Smooth muscle cell of the brain vasculature (primary cell): ENCODE data around the gene TAGLN.

Experiments used
- DNase-seq: peaks from one replicate; pipeline ENCODE4 v3.0.0-alpha.2; 2012; ENCODE audit warnings: low read depth, low spot score

Gene TAGLN

DNA sequence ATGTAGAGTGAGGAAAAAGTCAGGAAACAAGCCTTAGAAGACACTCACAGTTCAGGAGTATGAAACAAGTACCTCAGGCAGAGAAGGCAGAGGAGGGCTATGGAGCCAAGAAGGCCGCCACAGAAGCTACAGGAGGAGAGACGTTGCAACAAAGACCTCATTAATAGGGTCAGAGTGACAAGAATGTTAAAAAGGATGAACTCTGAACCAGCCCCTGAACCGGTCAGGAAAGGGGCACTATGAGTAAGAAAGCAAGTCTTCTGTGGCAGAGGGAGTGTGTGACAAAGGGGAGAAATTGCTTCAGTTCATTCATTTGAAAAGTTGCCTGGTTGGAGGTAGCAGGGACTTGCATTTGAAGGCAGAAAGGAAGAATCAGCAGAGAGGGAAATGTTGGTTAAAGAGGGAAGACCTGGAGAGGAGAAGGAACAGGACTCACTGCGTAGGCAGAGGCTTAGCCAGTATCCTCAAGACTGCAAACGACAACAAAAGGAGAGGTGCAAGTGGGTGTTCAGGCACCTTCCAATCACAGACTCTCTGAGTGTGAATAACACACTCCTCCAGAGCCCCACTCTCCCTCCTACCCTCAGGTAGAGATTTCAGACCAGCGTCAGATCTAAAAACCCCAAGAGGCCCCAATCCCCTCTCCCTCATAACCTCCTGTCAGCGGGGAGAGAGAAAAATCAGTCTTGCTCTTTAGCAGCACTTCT, 15.4 kb downstream of the TAGLN start:
- no peak for DNase-seq

- no peak for DNase-seq
These were observed 18.2 kb downstream of the TAGLN start for GRCh38 chr11:117217141-117218084.

DNA sequence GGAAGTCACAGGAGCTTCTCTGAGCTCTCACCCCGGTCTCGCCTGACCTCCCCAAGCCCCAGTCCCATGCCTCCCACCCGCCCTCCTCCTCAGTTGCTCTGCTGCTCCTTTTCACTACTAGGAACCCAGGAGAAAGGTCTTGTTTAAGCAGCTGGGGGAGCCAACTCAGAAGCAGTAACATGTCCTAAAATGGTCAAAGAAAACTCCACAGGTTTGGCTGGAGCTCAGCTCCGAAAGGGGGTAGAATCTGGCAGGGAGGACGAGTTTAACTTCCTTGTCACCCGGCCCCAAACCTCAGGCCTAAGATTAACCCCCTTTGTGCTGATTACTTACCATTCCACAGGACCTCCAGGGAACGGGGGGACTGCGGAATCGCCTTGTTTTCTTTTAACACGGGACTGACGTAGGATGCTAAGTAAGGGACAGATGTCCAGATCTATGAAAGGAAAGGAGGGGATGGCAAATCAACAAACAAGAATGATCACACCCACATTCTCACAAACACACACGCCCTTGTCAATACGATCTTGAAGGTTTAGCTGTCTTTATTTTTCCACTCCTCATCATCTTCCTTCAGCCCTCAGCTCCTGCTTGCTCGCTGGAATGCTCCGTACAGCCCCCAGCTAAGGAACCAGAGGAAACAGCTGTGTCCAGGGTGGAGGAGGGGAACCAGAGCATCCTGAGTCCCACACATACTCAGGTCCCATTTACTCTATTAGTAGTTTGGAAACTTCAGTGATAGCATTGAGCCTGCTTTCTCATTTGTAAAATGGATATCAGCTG, 19.2 kb downstream of the TAGLN start:
- no peak for DNase-seq

GRCh38 chr11:117219001-117219400, 19.8 kb downstream of the TAGLN start:
- no peak for DNase-seq

DNA sequence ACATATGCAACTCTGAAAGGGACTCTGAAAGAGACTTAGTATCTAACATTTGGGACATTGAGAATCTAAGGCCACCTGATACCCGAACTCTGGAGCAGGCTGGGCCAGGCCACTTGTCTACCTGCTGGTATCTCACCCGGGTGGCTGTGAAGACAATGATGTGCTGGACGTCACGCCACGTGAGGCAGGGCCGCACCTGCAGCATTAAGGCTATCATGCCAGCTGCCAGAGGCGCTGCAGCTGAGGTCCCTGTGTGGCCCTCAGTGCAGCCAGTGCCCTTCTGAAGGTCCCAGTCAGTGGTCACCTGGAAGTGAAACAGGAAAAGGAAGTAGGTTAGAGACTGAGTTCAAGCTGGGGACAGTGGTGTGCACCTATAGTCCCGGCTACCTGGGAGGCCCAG, 20.3 kb downstream of the TAGLN start:
- DNase-seq = no peak

DNA sequence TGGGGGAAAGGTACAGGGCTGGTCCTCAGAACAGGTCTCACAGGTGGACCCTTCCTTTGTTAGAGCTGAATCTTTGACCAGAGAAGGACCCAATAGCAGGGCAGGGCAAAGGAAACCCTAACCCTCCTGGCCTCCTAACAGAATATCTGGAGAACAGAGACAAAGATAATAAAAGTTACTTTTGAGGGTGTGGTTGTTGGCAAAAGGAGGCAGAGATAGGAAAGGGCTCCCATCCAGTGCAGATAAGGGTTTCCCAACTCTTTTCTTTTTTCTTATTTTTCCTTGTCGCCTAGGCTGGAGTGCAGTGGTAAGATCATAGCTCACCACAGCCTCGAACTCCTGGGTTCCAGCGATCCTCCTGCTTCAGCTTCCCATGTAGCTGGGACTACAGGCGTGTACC, 20.8 kb downstream of the TAGLN start:
- no peak for DNase-seq

DNA sequence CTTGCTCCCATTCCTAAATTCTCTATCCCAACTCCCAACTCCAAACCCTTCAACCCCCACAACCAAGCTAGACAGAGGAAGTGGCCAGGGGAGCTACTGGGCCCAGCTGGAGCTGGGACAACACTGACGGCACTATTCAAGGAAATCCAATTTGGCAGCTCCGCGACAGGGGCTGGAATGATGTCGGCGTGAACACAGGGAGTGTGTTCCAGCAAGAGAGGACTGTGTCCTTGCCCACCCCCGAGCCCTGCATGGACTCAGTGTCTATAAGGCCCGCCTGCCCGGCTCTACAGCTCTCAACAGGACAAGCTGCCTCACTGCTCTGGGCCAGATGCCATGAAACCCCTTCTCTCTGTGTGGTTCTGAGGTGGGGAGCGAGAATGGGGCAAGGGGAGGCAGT, 21.4 kb downstream of the TAGLN start:
- DNase-seq = no peak

GRCh38 chr11:117220999-117221774, 22.0 kb downstream of the TAGLN start:
- no peak for DNase-seq

DNA sequence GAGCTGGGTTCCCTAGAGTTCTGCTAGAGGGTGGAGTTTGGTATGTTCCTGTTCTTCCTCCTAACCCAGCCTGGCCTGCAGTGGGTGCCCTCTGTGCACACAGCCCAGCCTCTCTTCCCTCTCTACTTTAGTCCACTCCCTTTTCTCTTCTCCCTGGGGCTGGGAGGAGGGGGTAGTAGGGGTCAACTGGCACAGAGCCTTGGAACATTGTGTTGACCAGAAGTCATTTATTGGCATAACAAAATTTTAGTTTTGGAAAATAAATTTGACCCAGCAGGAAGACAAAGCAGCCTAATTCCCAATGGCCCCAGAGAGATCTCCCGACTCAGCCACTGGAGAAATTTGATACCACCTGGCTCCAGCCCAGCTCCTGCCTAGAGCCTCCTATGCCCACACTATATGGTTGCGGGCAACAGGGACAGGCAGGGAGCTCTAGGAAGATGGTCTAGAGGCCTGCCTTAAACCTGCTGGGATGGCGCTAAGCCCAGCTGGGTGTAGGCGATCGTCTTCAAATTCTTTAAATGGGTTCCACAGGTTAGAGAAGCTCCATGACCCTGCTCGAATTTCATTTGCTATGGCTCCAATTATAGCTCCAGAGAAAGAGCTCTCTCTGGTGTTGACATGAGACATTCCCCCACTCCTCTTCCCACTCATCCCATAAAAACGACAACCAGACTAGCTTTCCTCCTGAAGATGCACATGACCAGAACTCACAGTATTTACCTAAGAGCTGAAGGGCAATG, 22.8 kb downstream of the TAGLN start:
- peak; percentile 73 for DNase-seq

DNA sequence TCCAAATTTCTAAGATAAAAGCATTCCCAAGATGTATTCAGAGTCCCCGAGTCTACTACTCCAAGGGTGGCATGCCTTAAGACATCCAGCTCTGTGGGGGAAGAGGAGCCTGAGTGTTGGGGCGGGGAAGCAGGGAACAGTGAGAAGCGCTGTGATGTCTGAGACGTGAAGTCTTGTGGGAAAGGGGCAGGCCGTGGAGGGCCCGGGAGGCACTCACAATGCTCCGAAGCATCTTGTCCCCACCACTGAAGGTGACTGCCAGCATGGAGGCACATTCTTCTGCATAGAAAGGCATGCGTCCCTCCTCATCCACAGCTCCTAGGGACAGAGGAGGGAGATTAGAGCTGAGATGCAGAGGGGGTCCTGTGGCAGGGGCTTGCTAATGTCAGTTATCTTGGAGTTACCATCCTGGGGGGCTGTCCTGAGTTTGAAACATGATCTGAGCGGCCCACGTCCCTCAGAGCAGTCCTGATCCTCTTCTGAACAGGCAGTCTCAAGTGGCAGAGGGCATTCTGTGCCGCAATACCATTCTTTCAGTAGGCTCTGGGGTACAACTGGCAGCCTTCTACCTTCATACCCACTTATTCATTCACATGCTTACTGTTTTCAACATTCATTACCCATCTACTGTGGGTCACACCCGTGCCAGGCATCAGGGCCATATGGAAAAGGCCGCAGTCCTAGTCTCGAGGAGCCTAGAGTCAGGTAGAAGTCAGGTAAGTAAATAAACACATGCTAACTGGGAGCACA, 24.0 kb downstream of the TAGLN start:
- DNase-seq = no peak

- no peak for DNase-seq
These were observed 24.8 kb downstream of the TAGLN start for GRCh38 chr11:117223741-117224689.

DNA sequence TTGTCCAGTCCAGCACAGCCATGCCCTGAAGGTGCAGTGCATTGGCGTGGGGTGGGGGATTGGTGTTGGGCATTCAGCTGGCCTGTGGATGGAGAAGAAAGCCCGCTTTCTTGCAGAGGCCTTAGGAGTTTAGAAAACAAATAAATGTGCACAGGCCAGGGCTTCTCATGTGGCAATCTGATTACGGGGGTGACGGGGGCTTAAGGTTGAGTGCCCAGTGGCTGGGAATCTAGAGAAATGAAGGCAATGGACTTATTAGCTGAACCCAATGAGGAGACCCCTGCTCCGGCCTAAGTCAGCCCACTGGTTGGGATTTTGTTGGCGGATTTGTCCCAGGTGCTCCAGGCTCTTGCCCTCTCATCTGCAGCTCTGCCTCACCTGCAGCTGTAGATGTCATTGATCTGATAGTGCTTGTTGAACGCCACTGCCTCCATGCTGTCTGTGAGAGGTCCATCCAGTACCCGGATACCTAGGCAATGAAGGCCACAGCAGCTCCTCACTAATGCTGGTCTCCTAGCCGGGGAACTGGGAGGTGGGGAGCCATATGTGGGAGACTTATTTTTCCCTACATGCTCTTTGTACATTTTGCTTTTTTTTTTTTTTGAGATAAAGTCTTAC, 26.5 kb downstream of the TAGLN start:
- DNase-seq = no peak

GRCh38 chr11:117226388-117227385, 27.5 kb downstream of the TAGLN start:
- peak; percentile 56 for DNase-seq

DNA sequence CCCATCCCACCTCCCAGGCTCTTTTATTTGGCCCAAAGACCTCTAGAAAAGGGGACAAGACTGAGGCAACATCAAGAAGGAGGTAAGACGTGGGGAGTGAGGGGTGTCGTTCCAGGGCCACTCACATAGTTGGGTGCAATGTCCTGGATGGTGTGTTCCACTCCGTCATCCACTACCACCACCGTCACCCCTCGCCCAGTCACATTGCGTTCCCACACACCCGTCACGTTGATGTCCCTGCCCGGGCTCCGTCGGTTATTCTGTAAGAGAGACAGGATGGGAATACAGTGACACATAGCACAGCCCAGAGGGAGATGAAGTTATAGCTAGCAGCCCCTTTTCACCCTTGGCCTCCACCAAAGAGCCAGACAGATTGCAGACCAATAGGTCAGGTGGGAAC, 28.9 kb downstream of the TAGLN start:
- DNase-seq = no peak

DNA sequence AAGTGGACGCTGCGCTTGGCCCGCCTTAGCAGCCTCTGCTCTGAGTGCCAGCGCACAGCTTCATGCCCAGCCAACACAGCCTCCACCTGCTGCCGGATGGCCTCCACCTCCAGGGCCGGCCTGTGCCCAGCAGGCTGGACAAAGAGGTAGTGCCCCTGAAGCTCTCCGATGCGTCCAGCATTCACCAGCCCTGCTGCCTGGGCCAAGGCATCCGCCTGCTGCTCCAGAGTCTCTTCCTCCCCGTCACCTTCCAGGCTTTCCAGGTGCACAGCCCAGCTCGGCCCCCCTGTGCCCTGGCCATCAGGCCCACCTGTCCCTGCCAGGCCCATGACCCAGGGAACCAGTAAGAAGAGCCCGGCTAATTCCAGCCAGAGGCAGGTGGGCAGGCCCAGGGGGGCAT, 30.2 kb downstream of the TAGLN start:
- DNase-seq = no peak

DNA sequence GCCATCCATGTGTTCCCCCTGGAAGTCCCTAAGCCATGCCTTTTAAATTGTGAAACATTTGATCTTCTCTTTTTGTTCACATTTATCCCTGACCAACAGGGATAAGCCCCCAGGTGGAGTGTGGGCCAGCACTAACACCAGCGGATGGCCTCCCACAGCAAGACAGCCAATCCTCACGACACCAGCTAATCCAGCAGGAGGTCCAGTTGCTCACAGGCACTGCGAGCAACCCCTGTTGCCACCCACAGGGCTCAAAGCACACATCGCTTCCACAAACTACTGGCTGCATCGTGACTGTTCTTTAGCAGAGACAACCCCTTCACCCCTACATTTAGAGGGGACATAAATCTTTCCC, 30.7 kb downstream of the TAGLN start:
- no peak for DNase-seq

GRCh38 chr11:117230286-117230961, 31.3 kb downstream of the TAGLN start:
- no peak for DNase-seq
